AG09309 (cell line): ENCODE data around the gene TMTC1.
A peak's percentile ranks its signal among the peaks of the same experiment; 100 is the strongest.

Experiments used
- DNase-seq: peaks from one replicate; pipeline ENCODE4 v3.0.0-alpha.2; 2010; ENCODE audit warnings: low read depth
- H3K4me3 ChIP-seq: 2 replicates; pipeline ENCODE4 v1.5.1; 2011; ENCODE audit warnings: mild to moderate bottlenecking, low read depth, low read length, moderate library complexity; ENCODE audit not compliant: control insufficient read depth
- CTCF ChIP-seq: IDR thresholded peaks from 2 replicates; pipeline ENCODE4 v1.5.1; 2011; ENCODE audit warnings: mild to moderate bottlenecking, low read depth, low read length, inconsistent platforms; ENCODE audit not compliant: insufficient read depth, control insufficient read depth; ENCODE audit errors: missing control alignments

TMTC1 gene

GRCh38 chr12:29582146-29582545 lies 201.6 kb downstream of the TMTC1 start:
- TF ChIP-seq CTCF: no peak
- no peak overlapping the region for H3K4me3 ChIP-seq
- DNase-seq: no peak

GRCh38 chr12:29581631-29582030 lies 202.1 kb downstream of the TMTC1 start:
- peak; percentile 65 for DNase-seq
- TF ChIP-seq CTCF: no peak
- H3K4me3 ChIP-seq: no peak overlapping the region

- DNase-seq: no peak
- no peak overlapping the region for H3K4me3 ChIP-seq
- no peak for TF ChIP-seq CTCF
Observed at GRCh38 chr12:29580971-29581370, 202.8 kb downstream of the TMTC1 start.

- TF ChIP-seq CTCF: no peak
- no peak for DNase-seq
Observed at GRCh38 chr12:29578731-29579130, 205.0 kb downstream of the TMTC1 start.

GRCh38 chr12:29578070-29578469 lies 205.7 kb downstream of the TMTC1 start:
- TF ChIP-seq CTCF: no peak
- DNase-seq: no peak
- no peak overlapping the region for H3K4me3 ChIP-seq

More at GRCh38 chr12:29578731-29579130, 205.0 kb downstream of the TMTC1 start:
- no peak overlapping the region for H3K4me3 ChIP-seq

GRCh38 chr12:29574500-29574899 lies 209.2 kb downstream of the TMTC1 start:
- DNase-seq: no peak
- TF ChIP-seq CTCF: no peak
- no peak overlapping the region for H3K4me3 ChIP-seq

- no peak for TF ChIP-seq CTCF
- DNase-seq: no peak
- H3K4me3 ChIP-seq: no peak overlapping the region
Observed at GRCh38 chr12:29572938-29573337, 210.8 kb downstream of the TMTC1 start.
